Lung (tissue), 12 donors: ENCODE results near the gene MACROH2A1. TPM values are rescaled to one million over a fixed set of nuclear protein-coding genes. Genes with fewer than 3 reads are reported as not detected.

Source experiments
- ATAC-seq: fragments of 200-7000 bp; cut with Tn5 transposase; one replicate; pipeline ENCODE4 v1.9.1; 2020; ENCODE audit warnings: moderate number of reproducible peaks; ENCODE audit not compliant: insufficient read depth, low FRiP score
- DNase-seq, 3 donors: peaks; one replicate each; pipeline ENCODE4 v3.0.0-alpha.2; 2013 to 2017
- H3K27ac ChIP-seq, 2 donors: one replicate each; pipeline ENCODE4 v1.5.1; 2013; ENCODE audit warnings: mild to moderate bottlenecking in 2 of 2, moderate library complexity in 2 of 2, control low read depth in 1 of 2, inconsistent platforms in 1 of 2, low read depth in 1 of 2, low read length in 1 of 2
- H3K27me3 ChIP-seq, 3 donors: one replicate each; pipeline ENCODE4 v1.5.1; 2013; ENCODE audit warnings: low read length in 2 of 3; ENCODE audit not compliant: control insufficient read depth in 3 of 3, insufficient read depth in 3 of 3
- H3K36me3 ChIP-seq, 4 donors: one replicate each; pipeline ENCODE4 v1.5.1; 2013; ENCODE audit warnings: low read length in 4 of 4, mild to moderate bottlenecking in 1 of 4, moderate library complexity in 1 of 4; ENCODE audit not compliant: control insufficient read depth in 4 of 4, insufficient read depth in 4 of 4
- H3K4me1 ChIP-seq, 5 donors: one replicate each; pipeline ENCODE4 v1.5.1; 2013; ENCODE audit warnings: low read length in 5 of 5, mild to moderate bottlenecking in 2 of 5, moderate library complexity in 1 of 5; ENCODE audit not compliant: control insufficient read depth in 5 of 5, insufficient read depth in 5 of 5
- H3K4me3 ChIP-seq: one replicate; pipeline ENCODE4 v1.5.1; 2013; ENCODE audit warnings: mild to moderate bottlenecking, control low read depth, moderate library complexity
- H3K9ac ChIP-seq, 2 donors: one replicate each; pipeline ENCODE4 v1.5.1; 2013; ENCODE audit warnings: low read length in 2 of 2, control low read depth in 1 of 2; ENCODE audit not compliant: insufficient read depth in 1 of 2
- H3K9me3 ChIP-seq, 4 donors: one replicate each; pipeline ENCODE4 v1.5.1; 2013; ENCODE audit warnings: low read length in 3 of 4, mild to moderate bottlenecking in 1 of 4, moderate library complexity in 1 of 4; ENCODE audit not compliant: control insufficient read depth in 4 of 4, insufficient read depth in 3 of 4
- WGBS, 2 donors: extraction: QIAGEN DNeasy Blood & Tissue Kit; methylation state at CpG; one replicate each; pipeline ENCODE4 v1.1.7; 2013; 5-methylcytosine and 5-hydroxymethylcytosine counted together
- polyA plus RNA-seq, 2 donors: library from polyadenylated mRNA; stranded (reverse); fragments of 200-250 nt; gene quantifications; one replicate each; pipeline ENCODE4 v1.2.1, GENCODE V29; 2013
- total RNA-seq, 2 donors: library from RNA; depleted of rRNA in 1 of 2; stranded (reverse); fragments of >200 nt in 1 of 2; gene quantifications; one replicate each; pipeline ENCODE4 v1.2.1, GENCODE V29; 2014 to 2021
- TF ChIP-seq, protein P1 (sequence below): IDR thresholded peaks from 2 replicates; pipeline ENCODE4 v1.5.1; 2012; ENCODE audit warnings: mild to moderate bottlenecking; ENCODE audit errors: control extremely low read depth, extremely low read depth
- donor health status: control.
- donor health status: control.
- donor health status: Bipolar disorder and iron deficiency.
- donor health status: healthy.
- donor health status: DM: yes; HTN: yes; CAD: no.

The MACROH2A1 gene
- total and polyA plus RNA-seq, 4 donors = 149 to 334 (median 248) TPM

DNA sequence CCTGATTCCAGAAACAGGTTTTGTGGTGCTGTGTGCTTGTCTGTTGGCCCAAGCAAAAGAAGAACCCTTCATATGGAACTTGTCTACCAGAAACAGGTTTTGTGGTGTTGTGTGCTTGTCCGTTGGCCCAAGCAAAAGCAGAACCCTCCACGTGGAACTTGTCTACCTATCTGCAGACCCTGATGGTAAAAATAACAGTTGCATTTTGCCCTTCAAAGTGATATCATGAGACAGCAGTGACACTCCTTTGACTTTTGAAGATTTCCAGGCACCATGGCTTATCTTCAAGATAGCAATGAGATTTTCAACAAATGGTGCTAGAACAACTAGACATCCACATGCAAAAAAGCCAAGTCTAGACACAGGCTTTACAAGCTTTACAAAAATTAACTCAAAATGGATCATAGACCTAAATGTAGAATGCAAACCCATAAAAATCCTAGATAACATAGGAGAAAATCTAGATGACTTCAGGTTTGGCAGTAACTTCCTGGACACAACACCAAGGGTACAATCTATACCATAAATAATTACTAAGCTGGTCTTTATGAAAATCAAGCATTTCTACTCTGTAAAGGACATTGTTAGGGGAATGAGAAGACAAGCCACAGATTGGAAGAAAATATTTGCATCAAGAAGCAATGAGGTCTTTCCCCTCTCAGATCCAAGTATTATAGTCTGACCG, 16.8 kb downstream of the MACROH2A1 start:
- DNase-seq (no peak), ATAC-seq (no peak)
- no peaks in the 10 kb centered on the region for H3K27me3 ChIP-seq
- peaks cover 2 to 47% (median 8%) of the 10 kb centered on the region in 5 donors for H3K4me1 ChIP-seq
- H3K36me3 ChIP-seq = peaks cover 3 to 70% (median 52%) of the 10 kb centered on the region in 4 donors
- no peak overlapping the region for H3K9ac ChIP-seq
- no peak overlapping the region for H3K4me3 ChIP-seq
- 53 to 76% methylated on average over 3 of the region's 3 CpGs for WGBS, 2 donors
- TF ChIP-seq, protein P1, sequence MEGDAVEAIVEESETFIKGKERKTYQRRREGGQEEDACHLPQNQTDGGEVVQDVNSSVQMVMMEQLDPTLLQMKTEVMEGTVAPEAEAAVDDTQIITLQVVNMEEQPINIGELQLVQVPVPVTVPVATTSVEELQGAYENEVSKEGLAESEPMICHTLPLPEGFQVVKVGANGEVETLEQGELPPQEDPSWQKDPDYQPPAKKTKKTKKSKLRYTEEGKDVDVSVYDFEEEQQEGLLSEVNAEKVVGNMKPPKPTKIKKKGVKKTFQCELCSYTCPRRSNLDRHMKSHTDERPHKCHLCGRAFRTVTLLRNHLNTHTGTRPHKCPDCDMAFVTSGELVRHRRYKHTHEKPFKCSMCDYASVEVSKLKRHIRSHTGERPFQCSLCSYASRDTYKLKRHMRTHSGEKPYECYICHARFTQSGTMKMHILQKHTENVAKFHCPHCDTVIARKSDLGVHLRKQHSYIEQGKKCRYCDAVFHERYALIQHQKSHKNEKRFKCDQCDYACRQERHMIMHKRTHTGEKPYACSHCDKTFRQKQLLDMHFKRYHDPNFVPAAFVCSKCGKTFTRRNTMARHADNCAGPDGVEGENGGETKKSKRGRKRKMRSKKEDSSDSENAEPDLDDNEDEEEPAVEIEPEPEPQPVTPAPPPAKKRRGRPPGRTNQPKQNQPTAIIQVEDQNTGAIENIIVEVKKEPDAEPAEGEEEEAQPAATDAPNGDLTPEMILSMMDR = no peak
- H3K9me3 ChIP-seq = no peaks in the 10 kb centered on the region
- no peak overlapping the region for H3K27ac ChIP-seq

DNA sequence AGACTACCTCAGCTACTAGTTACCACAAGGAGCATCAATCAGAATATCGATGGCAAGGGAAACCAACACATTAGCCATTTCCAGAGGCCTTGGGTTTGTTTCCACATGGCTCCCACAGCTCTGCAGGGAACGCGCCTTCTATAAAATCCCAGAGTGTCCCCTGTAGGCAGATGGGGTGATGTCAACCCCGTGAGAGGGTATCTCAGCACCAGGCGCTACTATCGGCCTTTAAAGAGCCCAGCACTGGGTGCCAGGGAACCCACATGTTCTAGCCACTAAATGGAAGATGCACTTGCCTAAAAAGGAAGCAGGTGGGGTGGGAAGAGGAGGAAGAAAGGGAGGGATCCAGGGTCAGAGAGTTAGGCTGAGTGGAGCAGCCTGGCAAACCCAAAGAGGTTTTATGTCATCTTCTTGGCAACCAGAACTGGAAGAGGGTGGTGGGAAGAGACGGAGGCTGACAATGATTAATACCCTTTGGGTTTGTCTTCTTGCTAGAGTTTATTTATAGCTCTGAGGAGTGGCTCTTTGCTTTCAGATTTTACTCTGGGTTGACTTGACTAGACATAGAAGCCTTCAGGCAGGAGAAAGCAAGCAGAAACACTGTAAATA, 19.9 kb downstream of the MACROH2A1 start:
- Histone ChIP-seq H3K9ac (no peak overlapping the region), H3K9me3 (no peaks in the 10 kb centered on the region), H3K36me3 (peaks cover 3 to 52% (median 36%) of the 10 kb centered on the region in 4 donors), H3K27me3 (no peaks in the 10 kb centered on the region), H3K4me3 (no peak overlapping the region), H3K4me1 (peaks cover 0 to 26% (median 10%) of the 10 kb centered on the region in 5 donors), H3K27ac (peak overlapping the region in 1 of 2 donors; percentile 26)
- TF ChIP-seq, protein P1 = no peak
- no peak for ATAC-seq
- WGBS, 2 donors = 65 to 81% methylated on average over 7 of the region's 7 CpGs
- DNase-seq = no peak

DNA sequence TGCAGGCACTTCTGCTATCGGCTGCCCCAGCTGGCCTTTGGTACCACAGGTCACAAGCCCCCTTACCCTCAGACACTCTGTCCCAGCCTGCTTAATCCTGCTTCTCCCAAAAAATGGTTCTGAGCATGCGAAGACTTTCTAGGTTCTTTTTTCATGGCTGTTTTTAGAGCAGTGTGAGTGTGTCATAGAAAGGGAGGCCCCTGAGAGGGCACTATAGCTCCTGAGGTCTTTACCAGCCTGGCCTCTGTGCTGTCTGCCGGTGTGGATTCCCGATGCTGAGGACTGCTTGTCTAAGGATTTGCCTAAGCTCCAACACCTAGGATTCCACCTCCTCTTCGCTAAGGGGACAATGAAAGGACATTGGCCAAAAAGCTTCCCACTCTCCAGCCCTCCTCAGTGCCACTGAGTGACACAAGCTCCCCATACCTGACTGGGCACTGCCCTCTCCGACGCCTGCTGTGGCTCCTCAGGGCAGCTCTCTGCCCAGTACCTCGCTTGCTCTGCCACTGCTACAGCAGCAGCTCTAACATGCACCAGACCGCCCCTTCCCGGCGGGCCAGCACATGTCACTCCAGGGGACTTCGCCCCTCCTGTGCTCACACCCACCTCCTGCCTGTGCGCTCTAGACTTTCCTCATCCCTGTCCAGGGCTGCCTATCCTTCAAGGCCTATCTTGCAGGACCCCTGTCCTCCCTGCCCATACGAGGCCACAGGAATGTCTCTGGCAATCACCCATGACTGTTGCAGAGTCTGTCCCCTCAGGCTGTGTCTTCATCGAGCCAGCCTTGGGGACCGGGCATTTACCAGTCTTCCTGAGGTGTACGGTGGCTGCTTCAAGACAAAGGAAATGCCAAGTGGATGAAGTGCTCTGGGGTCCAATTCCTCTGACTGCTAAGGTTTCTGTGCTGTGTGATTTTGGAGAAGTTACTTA, 21.0 kb downstream of the MACROH2A1 start:
- DNase-seq (no peak), ATAC-seq (no peak)
- WGBS, 2 donors = 52 to 70% methylated on average over 17 of the region's 17 CpGs
- Histone ChIP-seq H3K4me3 (no peak overlapping the region), H3K36me3 (peaks cover 2 to 43% (median 34%) of the 10 kb centered on the region in 4 donors), H3K27ac (peak overlapping the region in 1 of 2 donors; percentile 5), H3K4me1 (peaks cover 0 to 25% (median 10%) of the 10 kb centered on the region in 5 donors), H3K9ac (no peak overlapping the region), H3K27me3 (no peaks in the 10 kb centered on the region), H3K9me3 (no peaks in the 10 kb centered on the region)
- TF ChIP-seq, protein P1 = no peak
